GM12891 (cell line): ENCODE results near the gene KIF1A.
A peak's percentile ranks its signal among the peaks of the same experiment; 100 is the strongest.
"Not testable (repeated sequence)": the region's sequence is repeated elsewhere in the genome, so short reads cannot be mapped to it uniquely, and the experiment has no call there.

ENCODE experiments used
- DNase-seq: peaks from one replicate; pipeline ENCODE4 v3.0.0; 2011; ENCODE audit warnings: low spot score; ENCODE audit not compliant: insufficient read length
- FAIRE-seq: peaks from 2 replicates; lab custom pipeline; 2011; peaks lifted over from hg19 to GRCh38; lab: Jason Lieb, UNC
- PAX5 ChIP-seq: IDR thresholded peaks from 2 replicates; pipeline ENCODE4 v1.6.1; 2011; ENCODE audit warnings: low read length, moderate library complexity, mild to moderate bottlenecking; ENCODE audit not compliant: insufficient read depth, severe bottlenecking
- POLR2A ChIP-seq: IDR thresholded peaks from 2 replicates; pipeline ENCODE4 v1.6.1; 2011; ENCODE audit warnings: low read depth, low read length, control low read depth
- POLR2AphosphoS5 ChIP-seq: IDR thresholded peaks from 2 replicates; pipeline ENCODE4 v1.6.1; 2011; ENCODE audit warnings: low read depth, low read length, control low read depth
- POU2F2 ChIP-seq: IDR thresholded peaks from 2 replicates; pipeline ENCODE4 v1.6.1; 2011; ENCODE audit warnings: low read depth, mild to moderate bottlenecking, control low read depth, low read length, moderate library complexity
- SPI1 ChIP-seq: IDR thresholded peaks from 2 replicates; pipeline ENCODE4 v1.6.1; 2011; ENCODE audit warnings: low read depth, low read length, control low read depth
- TAF1 ChIP-seq: IDR thresholded peaks from 2 replicates; pipeline ENCODE4 v1.6.1; 2011; ENCODE audit warnings: low read depth, low read length, control low read depth

The KIF1A gene

GRCh38 chr2:240782221-240782885 lies 37.7 kb downstream of the KIF1A start:
- TF ChIP-seq POLR2A (no peak), POLR2AphosphoS5 (no peak), SPI1 (no peak), POU2F2 (no peak), PAX5 (no peak)
- DNase-seq (no peak), FAIRE-seq (no peak)

- FAIRE-seq: no peak
- no peak for TF ChIP-seq SPI1
- TF ChIP-seq TAF1: no peak
- TF ChIP-seq POLR2A: no peak
- TF ChIP-seq POU2F2: no peak
- TF ChIP-seq POLR2AphosphoS5: no peak
- no peak for TF ChIP-seq PAX5
These were observed 38.4 kb downstream of the KIF1A start for GRCh38 chr2:240781471-240782220.

GRCh38 chr2:240780023-240780700 lies 39.9 kb downstream of the KIF1A start:
- no peak for DNase-seq
- TF ChIP-seq SPI1: no peak
- no peak for TF ChIP-seq POLR2AphosphoS5
- no peak for TF ChIP-seq POLR2A
- no peak for TF ChIP-seq POU2F2
- TF ChIP-seq PAX5: no peak
- no peak for TF ChIP-seq TAF1
- FAIRE-seq: no peak

More at GRCh38 chr2:240781471-240782220, 38.4 kb downstream of the KIF1A start:
- no peak for DNase-seq

- not testable (repeated sequence) for FAIRE-seq, DNase-seq
- TF ChIP-seq SPI1: peak; percentile 8; the same call in 1 of the 2 replicates
These were observed 40.7 kb downstream of the KIF1A start for GRCh38 chr2:240779250-240779832.

- DNase-seq: no peak
- FAIRE-seq: no peak
- no peak for TF ChIP-seq SPI1
- no peak for TF ChIP-seq PAX5
- no peak for TF ChIP-seq TAF1
- TF ChIP-seq POLR2A: no peak
- no peak for TF ChIP-seq POLR2AphosphoS5
- no peak for TF ChIP-seq POU2F2
These were observed 41.6 kb downstream of the KIF1A start for GRCh38 chr2:240778426-240778825.

DNA sequence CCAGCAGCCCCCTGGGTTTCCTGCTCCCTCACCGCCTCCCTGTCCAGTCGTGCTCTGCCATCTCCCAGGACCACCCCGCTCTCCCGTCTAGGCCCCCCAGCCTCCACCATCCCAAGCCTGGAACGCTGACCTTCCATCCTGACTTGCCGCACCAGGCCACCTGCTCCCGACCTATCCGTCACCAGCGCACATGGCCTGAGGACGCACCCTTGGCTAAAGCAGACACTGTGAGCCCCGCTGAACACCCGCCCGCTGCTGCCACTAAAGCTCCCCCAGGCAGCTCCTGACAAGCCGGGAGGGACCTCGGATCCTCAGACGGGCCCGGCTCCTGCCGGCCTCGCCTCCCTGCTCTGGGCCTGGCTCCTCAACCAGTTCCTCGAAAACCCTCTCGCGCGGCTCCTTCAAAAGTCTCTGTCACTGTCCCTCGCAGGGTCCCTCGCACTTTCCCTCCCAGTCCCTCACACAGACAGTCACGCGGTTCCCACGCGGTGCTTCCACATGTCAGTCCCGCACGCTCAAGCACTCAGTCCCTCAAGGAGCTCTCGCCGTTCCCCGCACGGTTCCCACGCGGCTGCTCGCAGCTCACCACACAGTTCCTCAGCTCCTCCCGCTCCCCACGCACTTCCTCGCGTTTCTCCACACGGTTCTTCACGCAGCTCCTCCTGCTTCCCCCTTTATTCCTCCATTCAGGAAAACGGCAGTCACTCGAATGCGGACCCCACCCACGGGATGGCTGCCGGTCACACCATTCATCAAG lies 42.4 kb downstream of the KIF1A start:
- FAIRE-seq (no peak), DNase-seq (no peak)
- no peak for TF ChIP-seq SPI1
- TF ChIP-seq TAF1: no peak
- no peak for TF ChIP-seq POU2F2
- TF ChIP-seq POLR2A: no peak
- no peak for TF ChIP-seq PAX5
- no peak for TF ChIP-seq POLR2AphosphoS5

GRCh38 chr2:240775905-240776304 lies 44.1 kb downstream of the KIF1A start:
- TF ChIP-seq POU2F2 (no peak), POLR2AphosphoS5 (no peak), SPI1 (no peak), PAX5 (no peak), TAF1 (no peak), POLR2A (no peak)
- FAIRE-seq (no peak), DNase-seq (no peak)

DNA sequence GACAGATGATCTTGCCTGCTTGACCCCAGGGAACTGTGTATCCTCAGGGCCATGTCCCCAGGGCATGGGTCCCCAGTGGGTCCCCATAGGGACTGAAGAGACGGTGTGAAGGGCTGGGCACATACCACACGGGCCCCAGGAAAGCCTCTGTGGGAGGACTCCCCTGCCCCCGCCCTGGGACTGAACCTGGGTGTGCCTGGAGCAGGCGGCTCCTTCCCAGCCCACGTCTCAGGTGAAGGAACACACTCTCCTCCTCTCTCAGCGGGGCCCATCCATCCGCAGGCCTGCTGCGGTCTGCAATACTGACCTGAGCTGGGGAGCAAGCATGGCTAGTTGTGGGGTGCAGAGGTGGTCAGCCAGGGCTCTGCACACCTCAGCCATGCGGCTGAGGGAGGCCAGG lies 45.2 kb downstream of the KIF1A start:
- FAIRE-seq: no peak
- TF ChIP-seq POLR2AphosphoS5 (no peak), POU2F2 (no peak), PAX5 (no peak), POLR2A (no peak), SPI1 (no peak), TAF1 (no peak)
- DNase-seq: no peak

GRCh38 chr2:240769096-240769495 lies 50.9 kb downstream of the KIF1A start:
- DNase-seq (no peak), FAIRE-seq (no peak)
- no peak for TF ChIP-seq POLR2AphosphoS5
- no peak for TF ChIP-seq PAX5
- no peak for TF ChIP-seq POLR2A
- TF ChIP-seq POU2F2: no peak
- TF ChIP-seq SPI1: no peak
- no peak for TF ChIP-seq TAF1
